Panc1 (cell line): ENCODE measurements around the gene TMEM266.

ENCODE experiments used
- POLR2AphosphoS5 ChIP-seq: IDR thresholded peaks from 2 replicates; pipeline ENCODE4 v1.6.1; 2012; ENCODE audit warnings: mild to moderate bottlenecking, low read depth, low read length, moderate library complexity
- SIN3A ChIP-seq: IDR thresholded peaks from 2 replicates; pipeline ENCODE4 v1.6.1; 2012; ENCODE audit warnings: low read depth, mild to moderate bottlenecking, low read length, moderate library complexity, borderline replicate concordance; ENCODE audit not compliant: insufficient read depth
- TF ChIP-seq, protein P1 (sequence below): fragments of 450-650 bp; IDR thresholded peaks from 2 replicates; pipeline ENCODE4 v1.5.1; 2017; ENCODE audit warnings: mild to moderate bottlenecking
- TF ChIP-seq, protein P2 (sequence below), 2 experiments: IDR thresholded peaks; 2 replicates each; pipeline ENCODE4 v1.6.1; 2011 to 2012; ENCODE audit warnings: low read depth in 2 of 2, control low read depth in 1 of 2, low read length in 1 of 2, mild to moderate bottlenecking in 1 of 2, moderate library complexity in 1 of 2; ENCODE audit not compliant: insufficient read depth in 1 of 2

GRCh38 chr15:76084256-76084655, 24.5 kb downstream of the TMEM266 start:
- TF ChIP-seq, protein P1, sequence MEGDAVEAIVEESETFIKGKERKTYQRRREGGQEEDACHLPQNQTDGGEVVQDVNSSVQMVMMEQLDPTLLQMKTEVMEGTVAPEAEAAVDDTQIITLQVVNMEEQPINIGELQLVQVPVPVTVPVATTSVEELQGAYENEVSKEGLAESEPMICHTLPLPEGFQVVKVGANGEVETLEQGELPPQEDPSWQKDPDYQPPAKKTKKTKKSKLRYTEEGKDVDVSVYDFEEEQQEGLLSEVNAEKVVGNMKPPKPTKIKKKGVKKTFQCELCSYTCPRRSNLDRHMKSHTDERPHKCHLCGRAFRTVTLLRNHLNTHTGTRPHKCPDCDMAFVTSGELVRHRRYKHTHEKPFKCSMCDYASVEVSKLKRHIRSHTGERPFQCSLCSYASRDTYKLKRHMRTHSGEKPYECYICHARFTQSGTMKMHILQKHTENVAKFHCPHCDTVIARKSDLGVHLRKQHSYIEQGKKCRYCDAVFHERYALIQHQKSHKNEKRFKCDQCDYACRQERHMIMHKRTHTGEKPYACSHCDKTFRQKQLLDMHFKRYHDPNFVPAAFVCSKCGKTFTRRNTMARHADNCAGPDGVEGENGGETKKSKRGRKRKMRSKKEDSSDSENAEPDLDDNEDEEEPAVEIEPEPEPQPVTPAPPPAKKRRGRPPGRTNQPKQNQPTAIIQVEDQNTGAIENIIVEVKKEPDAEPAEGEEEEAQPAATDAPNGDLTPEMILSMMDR = no peak
- TF ChIP-seq, protein P2, sequence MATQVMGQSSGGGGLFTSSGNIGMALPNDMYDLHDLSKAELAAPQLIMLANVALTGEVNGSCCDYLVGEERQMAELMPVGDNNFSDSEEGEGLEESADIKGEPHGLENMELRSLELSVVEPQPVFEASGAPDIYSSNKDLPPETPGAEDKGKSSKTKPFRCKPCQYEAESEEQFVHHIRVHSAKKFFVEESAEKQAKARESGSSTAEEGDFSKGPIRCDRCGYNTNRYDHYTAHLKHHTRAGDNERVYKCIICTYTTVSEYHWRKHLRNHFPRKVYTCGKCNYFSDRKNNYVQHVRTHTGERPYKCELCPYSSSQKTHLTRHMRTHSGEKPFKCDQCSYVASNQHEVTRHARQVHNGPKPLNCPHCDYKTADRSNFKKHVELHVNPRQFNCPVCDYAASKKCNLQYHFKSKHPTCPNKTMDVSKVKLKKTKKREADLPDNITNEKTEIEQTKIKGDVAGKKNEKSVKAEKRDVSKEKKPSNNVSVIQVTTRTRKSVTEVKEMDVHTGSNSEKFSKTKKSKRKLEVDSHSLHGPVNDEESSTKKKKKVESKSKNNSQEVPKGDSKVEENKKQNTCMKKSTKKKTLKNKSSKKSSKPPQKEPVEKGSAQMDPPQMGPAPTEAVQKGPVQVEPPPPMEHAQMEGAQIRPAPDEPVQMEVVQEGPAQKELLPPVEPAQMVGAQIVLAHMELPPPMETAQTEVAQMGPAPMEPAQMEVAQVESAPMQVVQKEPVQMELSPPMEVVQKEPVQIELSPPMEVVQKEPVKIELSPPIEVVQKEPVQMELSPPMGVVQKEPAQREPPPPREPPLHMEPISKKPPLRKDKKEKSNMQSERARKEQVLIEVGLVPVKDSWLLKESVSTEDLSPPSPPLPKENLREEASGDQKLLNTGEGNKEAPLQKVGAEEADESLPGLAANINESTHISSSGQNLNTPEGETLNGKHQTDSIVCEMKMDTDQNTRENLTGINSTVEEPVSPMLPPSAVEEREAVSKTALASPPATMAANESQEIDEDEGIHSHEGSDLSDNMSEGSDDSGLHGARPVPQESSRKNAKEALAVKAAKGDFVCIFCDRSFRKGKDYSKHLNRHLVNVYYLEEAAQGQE (IDR thresholded peaks at IDR 0.05; ENCODE audit: insufficient read depth in 1 of 2, low read depth in 2 of 2, low read length in 1 of 2) = no peak
- TF ChIP-seq SIN3A (no peak), POLR2AphosphoS5 (no peak)
